ENCODE measurements around the gene TBC1D21.

Gene TBC1D21

GRCh38 chr15:73887481-73887880 is 14.1 kb downstream of the TBC1D21 start:
- in situ Hi-C loops (cut with MboI; ENCODE audit: low sequenced_read_pairs): no loop called here

GRCh38 chr15:73888224-73889041 is 15.1 kb downstream of the TBC1D21 start:
- in situ Hi-C loops (cut with MboI; ENCODE audit: low sequenced_read_pairs): no loop called here

GRCh38 chr15:73889053-73889761 is 15.8 kb downstream of the TBC1D21 start:
- in situ Hi-C loops (cut with MboI; ENCODE audit: low sequenced_read_pairs): no loop called here

- in situ Hi-C loops (cut with MboI; ENCODE audit: low sequenced_read_pairs): no loop called here
Observed at GRCh38 chr15:73889762-73890124, 16.4 kb downstream of the TBC1D21 start.

GRCh38 chr15:73891328-73892315 is 18.3 kb downstream of the TBC1D21 start:
- in situ Hi-C loops (cut with MboI; ENCODE audit: low sequenced_read_pairs): no loop called here

- in situ Hi-C loops (cut with MboI; ENCODE audit: low sequenced_read_pairs): no loop called here
Observed at GRCh38 chr15:73892446-73893226, 19.3 kb downstream of the TBC1D21 start.

- in situ Hi-C loops (cut with MboI; ENCODE audit: low sequenced_read_pairs): no loop called here
Observed at GRCh38 chr15:73894133-73894814, 20.9 kb downstream of the TBC1D21 start.

GRCh38 chr15:73897441-73898261 is 24.3 kb downstream of the TBC1D21 start:
- in situ Hi-C loops (cut with MboI; ENCODE audit: low sequenced_read_pairs): no loop called here

GRCh38 chr15:73899197-73900094 is 26.1 kb downstream of the TBC1D21 start:
- in situ Hi-C loops (cut with MboI; ENCODE audit: low sequenced_read_pairs): no loop called here

GRCh38 chr15:73900095-73900712 is 26.8 kb downstream of the TBC1D21 start:
- in situ Hi-C loops (cut with MboI; ENCODE audit: low sequenced_read_pairs): no loop called here

- in situ Hi-C loops (cut with MboI; ENCODE audit: low sequenced_read_pairs): no loop called here
Observed at GRCh38 chr15:73901126-73901810, 27.9 kb downstream of the TBC1D21 start.

GRCh38 chr15:73902121-73903020 is 29.0 kb downstream of the TBC1D21 start:
- in situ Hi-C loops (cut with MboI; ENCODE audit: low sequenced_read_pairs): no loop called here

- in situ Hi-C loops (cut with MboI; ENCODE audit: low sequenced_read_pairs): no loop called here
Observed at GRCh38 chr15:73904026-73904815, 30.9 kb downstream of the TBC1D21 start.

- in situ Hi-C loops (cut with MboI; ENCODE audit: low sequenced_read_pairs): no loop called here
Observed at GRCh38 chr15:73905225-73905827, 32.0 kb downstream of the TBC1D21 start.
